HG03460 (cell line): ENCODE measurements around the gene CBR1.

Source experiments
- ATAC-seq: cut with Tn5 transposase; IDR thresholded peaks from one replicate; pipeline ENCODE4 v1.9.1; 2021; ENCODE audit not compliant: unreplicated experiment

Gene CBR1

GRCh38 chr21:36113647-36114428 is 44.0 kb downstream of the CBR1 start:
- no peak for ATAC-seq

GRCh38 chr21:36115138-36115730 is 45.4 kb downstream of the CBR1 start:
- no peak for ATAC-seq

GRCh38 chr21:36117286-36117741 is 47.5 kb downstream of the CBR1 start:
- ATAC-seq: no peak

- no peak for ATAC-seq
These were observed 50.6 kb downstream of the CBR1 start for GRCh38 chr21:36120304-36120888.
